GM12874 (cell line): ENCODE data around the gene GLRA1.

Experiments
- CTCF ChIP-seq: IDR thresholded peaks from 2 replicates; pipeline ENCODE4 v1.5.1; 2011; ENCODE audit warnings: low read depth, mild to moderate bottlenecking, control low read depth, low read length, moderate library complexity; ENCODE audit not compliant: insufficient read depth

The GLRA1 gene

DNA sequence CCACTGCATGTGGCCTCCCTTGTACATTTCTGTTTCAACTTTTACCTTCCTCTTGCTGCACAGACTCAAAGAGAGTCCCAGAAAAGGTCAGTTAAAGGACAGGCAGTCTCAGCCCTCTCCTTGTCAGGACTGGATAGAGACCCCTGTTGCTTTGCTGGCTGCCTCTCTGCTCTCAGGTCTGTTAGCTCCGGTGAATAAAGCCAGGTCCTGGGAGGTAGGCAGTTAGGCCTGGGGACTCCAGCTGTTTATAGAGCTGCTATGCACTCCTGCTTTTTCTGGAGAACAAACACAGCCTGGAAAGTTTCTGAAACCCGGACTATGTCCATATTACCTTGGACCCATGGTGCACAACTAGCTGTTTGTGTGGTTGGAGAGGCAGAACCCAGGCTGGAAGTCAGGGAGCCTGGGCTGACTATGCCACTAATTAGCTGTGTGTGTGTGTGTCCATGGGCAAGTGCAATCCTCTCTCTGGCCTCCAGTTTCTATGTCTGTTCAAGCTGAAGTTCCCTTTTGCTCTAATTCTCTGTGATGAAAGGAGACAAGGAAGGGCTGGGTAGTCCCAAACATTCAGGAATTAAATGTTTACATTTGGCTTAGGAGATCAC, 42.9 kb downstream of the GLRA1 start:
- no peak for TF ChIP-seq CTCF

- TF ChIP-seq CTCF: no peak
These were observed 44.3 kb downstream of the GLRA1 start for GRCh38 chr5:151880324-151880723.

GRCh38 chr5:151873701-151874100, 51.0 kb downstream of the GLRA1 start:
- TF ChIP-seq CTCF: no peak

DNA sequence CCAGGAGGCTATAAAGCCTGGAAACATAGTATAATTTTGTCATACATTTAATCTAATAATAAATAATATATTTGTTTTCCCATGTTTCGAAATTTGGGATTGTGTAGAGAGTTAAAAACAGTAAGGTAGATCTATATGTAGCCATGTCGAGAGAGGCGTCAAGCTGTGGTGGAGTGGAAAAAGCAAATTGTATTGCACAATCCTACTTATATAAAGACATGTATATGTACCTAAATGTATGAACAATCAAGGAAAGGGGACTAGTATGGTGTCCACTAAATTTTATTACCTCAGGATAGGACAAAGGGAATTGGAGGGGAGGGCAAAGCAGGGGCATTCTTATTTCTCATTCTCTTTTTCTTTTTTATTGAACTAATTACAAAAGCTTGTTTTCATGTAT, 52.0 kb downstream of the GLRA1 start:
- TF ChIP-seq CTCF: no peak

DNA sequence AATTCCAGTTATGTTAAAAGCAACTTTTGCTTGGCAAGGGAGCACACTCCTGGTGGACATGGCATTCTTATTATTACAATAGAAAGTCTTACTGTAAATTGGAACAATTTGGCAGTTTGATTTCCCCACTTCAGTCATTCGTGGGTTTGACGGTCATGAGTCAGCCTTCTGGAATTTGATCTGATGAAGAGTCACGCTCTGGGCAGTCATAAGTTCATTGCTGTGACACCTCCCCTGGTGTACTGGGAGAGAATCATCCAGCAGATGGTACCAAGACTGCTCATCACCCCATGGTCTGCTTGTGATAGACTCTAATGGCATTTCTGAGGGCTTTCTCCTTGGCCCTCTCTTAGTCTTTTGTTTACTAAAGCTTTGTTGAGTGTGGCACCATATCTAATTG, 53.8 kb downstream of the GLRA1 start:
- no peak for TF ChIP-seq CTCF

- TF ChIP-seq CTCF: no peak
These were observed 54.4 kb downstream of the GLRA1 start for GRCh38 chr5:151870271-151870670.

DNA sequence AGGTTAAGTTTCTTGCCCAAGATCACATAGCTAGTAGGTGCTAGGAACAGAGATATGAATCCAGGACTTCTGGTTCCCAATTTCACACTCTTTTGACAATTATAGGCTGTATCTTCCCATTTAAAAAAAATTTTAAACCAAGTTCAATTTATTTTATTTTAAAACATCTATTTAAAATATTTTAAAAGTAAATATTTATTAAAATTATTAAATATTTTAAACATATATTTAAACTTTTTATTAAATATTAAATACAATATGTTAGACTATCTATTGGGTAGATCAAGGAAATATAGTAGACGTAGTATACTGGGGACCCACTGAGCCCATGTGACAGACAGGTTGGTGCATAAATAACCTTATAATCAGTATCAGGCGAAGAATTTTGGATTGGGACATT, 54.8 kb downstream of the GLRA1 start:
- TF ChIP-seq CTCF: no peak

- TF ChIP-seq CTCF: no peak
These were observed 56.2 kb downstream of the GLRA1 start for GRCh38 chr5:151868451-151868850.
